ENCODE results near the gene CDC73. TPM values are rescaled to one million over a fixed set of nuclear protein-coding genes. Genes with fewer than 3 reads are reported as not detected.

CDC73 gene
- total and polyA plus RNA-seq, 11 donors: 8.3 to 57.3 (median 50.6) TPM

GRCh38 chr1:193083365-193084088 is 38.3 kb upstream of the CDC73 start:
- H3K27ac ChIP-seq: no peak overlapping the region
- 93 to 94% (median 93%) methylated on average over 6 of the region's 6 CpGs for WGBS, 4 donors
- ATAC-seq (no peak), DNase-seq (no peak)
- no peak for TF ChIP-seq POLR2A (IDR thresholded peaks at IDR 0.05)
- no peak for TF ChIP-seq CTCF (IDR thresholded peaks at IDR 0.05)
- H3K4me3 ChIP-seq: no peak overlapping the region
- no peaks in the 10 kb centered on the region for H3K9me3 ChIP-seq
- peaks cover 0 to 16% (median 0%) of the 10 kb centered on the region in 12 donors for H3K4me1 ChIP-seq
- intact Hi-C loops (cut with DNase I): no loop called here
- peaks cover 0 to 97% (median 74%) of the 10 kb centered on the region in 9 donors for H3K36me3 ChIP-seq
- H3K27me3 ChIP-seq: no peaks in the 10 kb centered on the region

- peak in 2 of 4 donors; percentile 24 to 71 for ATAC-seq
- H3K4me3 ChIP-seq: no peak overlapping the region
- no peaks in the 10 kb centered on the region for H3K27me3 ChIP-seq
- H3K9me3 ChIP-seq: no peaks in the 10 kb centered on the region
- H3K36me3 ChIP-seq: peaks cover 0 to 96% (median 66%) of the 10 kb centered on the region in 9 donors
- no peak for DNase-seq
- no peak for TF ChIP-seq POLR2A (IDR thresholded peaks at IDR 0.05)
- intact Hi-C loops (cut with DNase I): loop anchor here in 1 of 10 donors (1.0 kb wide), 1 partner anchor 25 kb away; no protein-coding TSS in a partner anchor
- H3K4me1 ChIP-seq: peaks cover 0 to 16% (median 0%) of the 10 kb centered on the region in 12 donors
- 62 to 77% (median 70%) methylated on average over 1 of the region's 1 CpG for WGBS, 4 donors
- H3K27ac ChIP-seq: no peak overlapping the region
These were observed 36.6 kb upstream of the CDC73 start for GRCh38 chr1:193085263-193085662.

GRCh38 chr1:193086342-193086741 is 35.5 kb upstream of the CDC73 start:
- ATAC-seq (no peak), DNase-seq (no peak)
- Histone ChIP-seq H3K4me1 (peaks cover 0 to 16% (median 0%) of the 10 kb centered on the region in 12 donors), H3K9me3 (no peaks in the 10 kb centered on the region), H3K27me3 (no peaks in the 10 kb centered on the region), H3K4me3 (no peak overlapping the region), H3K27ac (no peak overlapping the region), H3K36me3 (peaks cover 0 to 96% (median 61%) of the 10 kb centered on the region in 9 donors)
- TF ChIP-seq POLR2A (IDR thresholded peaks at IDR 0.05) (no peak), CTCF (IDR thresholded peaks at IDR 0.05) (no peak)
- intact Hi-C loops (cut with DNase I): no loop called here
- WGBS, 4 donors: 93 to 94% (median 93%) methylated on average over 3 of the region's 3 CpGs

- Histone ChIP-seq H3K4me1 (peaks cover 0 to 16% (median 0%) of the 10 kb centered on the region in 12 donors), H3K9me3 (no peaks in the 10 kb centered on the region), H3K36me3 (peaks cover 0 to 96% (median 45%) of the 10 kb centered on the region in 9 donors), H3K4me3 (no peak overlapping the region), H3K27me3 (no peaks in the 10 kb centered on the region), H3K27ac (no peak overlapping the region)
- ATAC-seq (peak in 2 of 4 donors; percentile 26 to 36), DNase-seq (no peak)
- WGBS, 4 donors: 20 to 47% (median 34%) methylated on average over 3 of the region's 3 CpGs
- TF ChIP-seq POLR2A (IDR thresholded peaks at IDR 0.05) (no peak), CTCF (IDR thresholded peaks at IDR 0.05) (no peak)
- intact Hi-C loops (cut with DNase I): no loop called here
These were observed 33.9 kb upstream of the CDC73 start for GRCh38 chr1:193087893-193088292.

Data from heart left ventricle (tissue), 16 donors.